SK-N-SH treated with all-trans-retinoic acid at 6 μM for 48 hours (cell line): ENCODE data around the gene CXCL17.
A peak's percentile ranks its signal among the peaks of the same experiment; 100 is the strongest.

ENCODE experiments used
- ATAC-seq: fragments of 200-7000 bp; cut with Tn5 transposase; 3 replicates; pipeline ENCODE4 v1.9.1; 2020; ENCODE audit warnings: mild to moderate bottlenecking, moderate library complexity
- CSDC2 ChIP-seq: fragments of 250-450 bp; sonication (Bioruptor Pico); IDR thresholded peaks from 2 replicates; pipeline ENCODE4 v1.5.0; 2020; ENCODE audit warnings: mild to moderate bottlenecking, moderate library complexity
- ESRRG ChIP-seq: fragments of 250-450 bp; sonication (Bioruptor Pico); IDR thresholded peaks from 2 replicates; pipeline ENCODE4 v1.6.1; 2021; ENCODE audit warnings: mild to moderate bottlenecking
- GLIS3 ChIP-seq: fragments of 250-450 bp; sonication (Bioruptor Pico); IDR thresholded peaks from 2 replicates; pipeline ENCODE4 v1.5.0; 2020; ENCODE audit warnings: mild to moderate bottlenecking, moderate library complexity
- ISL1 ChIP-seq: fragments of 250-450 bp; sonication (Bioruptor Pico); IDR thresholded peaks from 2 replicates; pipeline ENCODE4 v2.1.2; 2022; ENCODE audit warnings: mild to moderate bottlenecking, moderate library complexity
- OSR1 ChIP-seq: fragments of 250-450 bp; sonication (Bioruptor Pico); IDR thresholded peaks from 2 replicates; pipeline ENCODE4 v1.8.0; 2022; ENCODE audit warnings: moderate library complexity, mild to moderate bottlenecking, inconsistent platforms
- RARB ChIP-seq: fragments of 250-450 bp; sonication (Bioruptor Pico); IDR thresholded peaks from 2 replicates; pipeline ENCODE4 v1.8.0; 2021; ENCODE audit warnings: mild to moderate bottlenecking, moderate library complexity
- SNAI2 ChIP-seq: fragments of 250-450 bp; sonication (Bioruptor Pico); IDR thresholded peaks from 2 replicates; pipeline ENCODE4 v1.5.0; 2020; ENCODE audit warnings: mild to moderate bottlenecking, moderate library complexity
- ZC3H10 ChIP-seq: fragments of 250-450 bp; sonication (Bioruptor Pico); IDR thresholded peaks from 2 replicates; pipeline ENCODE4 v1.5.1; 2021; ENCODE audit warnings: mild to moderate bottlenecking, moderate library complexity
- ZFP3 ChIP-seq: fragments of 250-450 bp; sonication (Bioruptor Pico); IDR thresholded peaks from 2 replicates; pipeline ENCODE4 v1.5.0; 2020; ENCODE audit warnings: mild to moderate bottlenecking, moderate library complexity
- ZFP30 ChIP-seq: fragments of 450-650 bp; formaldehyde crosslinking; IDR thresholded peaks from 2 replicates; pipeline ENCODE4 v1.5.0; 2022; ENCODE audit warnings: mild to moderate bottlenecking, moderate library complexity
- ZNF565 ChIP-seq: fragments of 450-650 bp; formaldehyde crosslinking; conservative IDR thresholded peaks from 2 replicates; pipeline ENCODE4 v1.5.0; 2020; ENCODE audit warnings: low read depth, mild to moderate bottlenecking, moderate library complexity
- ZNF70 ChIP-seq: fragments of 450-650 bp; formaldehyde crosslinking; IDR thresholded peaks from 2 replicates; pipeline ENCODE4 v1.5.0; 2020; ENCODE audit warnings: mild to moderate bottlenecking, moderate library complexity
- ZNF8 ChIP-seq: fragments of 450-650 bp; formaldehyde crosslinking; IDR thresholded peaks from 2 replicates; pipeline ENCODE4 v1.5.0; 2020; ENCODE audit warnings: mild to moderate bottlenecking, moderate library complexity
- TF ChIP-seq, protein P1 (sequence below): fragments of 250-450 bp; sonication (Bioruptor Pico); IDR thresholded peaks from 2 replicates; pipeline ENCODE4 v1.5.1; 2020; ENCODE audit warnings: low read depth, mild to moderate bottlenecking, moderate library complexity
- TF ChIP-seq, protein P2 (sequence below): fragments of 250-450 bp; sonication (Bioruptor Pico); IDR thresholded peaks from 2 replicates; pipeline ENCODE4 v1.5.0; 2020; ENCODE audit warnings: mild to moderate bottlenecking, moderate library complexity
- TF ChIP-seq, protein P3 (sequence below): fragments of 250-450 bp; sonication (Bioruptor Pico); IDR thresholded peaks from 2 replicates; pipeline ENCODE4 v1.8.0; 2021; ENCODE audit warnings: low read depth, mild to moderate bottlenecking, moderate library complexity, borderline replicate concordance
- TF ChIP-seq, protein P4 (sequence below): fragments of 250-450 bp; sonication (Bioruptor Pico); IDR thresholded peaks from 2 replicates; pipeline ENCODE4 v1.5.1; 2021; ENCODE audit warnings: mild to moderate bottlenecking, moderate library complexity

CXCL17 gene

DNA sequence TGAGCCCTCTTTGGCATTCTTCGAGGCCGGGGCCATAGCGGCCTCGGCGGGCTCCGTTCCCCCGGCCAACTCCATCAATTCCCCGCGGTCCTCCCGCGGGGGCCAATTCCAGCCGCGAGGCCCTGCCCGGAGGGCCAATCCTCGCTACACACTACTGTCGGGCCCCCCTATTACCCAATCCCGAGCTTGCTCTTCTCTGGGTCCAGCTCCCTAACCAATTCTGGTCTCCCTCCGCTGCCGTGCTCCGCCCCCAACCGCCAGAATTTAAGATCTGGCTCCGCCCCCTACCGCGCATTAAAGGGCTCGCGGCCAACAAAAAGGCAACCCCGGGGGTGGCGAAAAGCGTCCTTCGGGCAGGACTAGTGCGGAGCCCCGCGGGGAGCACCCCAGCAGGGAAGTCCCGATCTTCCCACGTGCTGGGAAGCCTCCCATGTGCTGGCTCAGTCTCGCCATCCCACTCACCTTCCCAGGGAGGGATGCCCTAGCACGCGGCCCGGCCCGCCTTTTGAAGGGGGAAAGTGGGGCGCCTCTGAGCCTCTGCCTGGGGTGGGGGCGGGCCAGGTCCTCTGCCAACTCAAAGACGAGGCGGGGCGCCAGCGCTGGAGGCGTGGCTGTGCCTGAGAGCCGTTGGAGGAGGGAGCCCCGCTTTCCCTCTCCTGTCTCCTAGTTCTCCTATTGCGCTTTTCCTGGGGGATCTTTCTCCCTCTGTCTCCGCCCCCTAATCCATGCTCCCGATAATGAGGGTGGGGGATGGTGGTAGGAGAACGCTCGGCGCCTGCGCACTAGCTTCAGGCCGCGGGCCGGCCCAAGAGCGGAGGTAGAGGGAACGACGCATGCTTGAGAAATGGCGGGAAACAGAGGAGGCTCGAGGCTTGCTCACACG lies 19.0 kb downstream of the CXCL17 start:
- TF ChIP-seq, protein P1, sequence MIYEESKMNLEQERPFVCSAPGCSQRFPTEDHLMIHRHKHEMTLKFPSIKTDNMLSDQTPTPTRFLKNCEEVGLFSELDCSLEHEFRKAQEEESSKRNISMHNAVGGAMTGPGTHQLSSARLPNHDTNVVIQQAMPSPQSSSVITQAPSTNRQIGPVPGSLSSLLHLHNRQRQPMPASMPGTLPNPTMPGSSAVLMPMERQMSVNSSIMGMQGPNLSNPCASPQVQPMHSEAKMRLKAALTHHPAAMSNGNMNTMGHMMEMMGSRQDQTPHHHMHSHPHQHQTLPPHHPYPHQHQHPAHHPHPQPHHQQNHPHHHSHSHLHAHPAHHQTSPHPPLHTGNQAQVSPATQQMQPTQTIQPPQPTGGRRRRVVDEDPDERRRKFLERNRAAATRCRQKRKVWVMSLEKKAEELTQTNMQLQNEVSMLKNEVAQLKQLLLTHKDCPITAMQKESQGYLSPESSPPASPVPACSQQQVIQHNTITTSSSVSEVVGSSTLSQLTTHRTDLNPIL (CRISPR knock-in tag), result no peak
- TF ChIP-seq RARB (CRISPR knock-in tag), result no peak
- TF ChIP-seq ZFP3 (CRISPR knock-in tag), result no peak
- no peak for TF ChIP-seq OSR1
- TF ChIP-seq, protein P2, sequence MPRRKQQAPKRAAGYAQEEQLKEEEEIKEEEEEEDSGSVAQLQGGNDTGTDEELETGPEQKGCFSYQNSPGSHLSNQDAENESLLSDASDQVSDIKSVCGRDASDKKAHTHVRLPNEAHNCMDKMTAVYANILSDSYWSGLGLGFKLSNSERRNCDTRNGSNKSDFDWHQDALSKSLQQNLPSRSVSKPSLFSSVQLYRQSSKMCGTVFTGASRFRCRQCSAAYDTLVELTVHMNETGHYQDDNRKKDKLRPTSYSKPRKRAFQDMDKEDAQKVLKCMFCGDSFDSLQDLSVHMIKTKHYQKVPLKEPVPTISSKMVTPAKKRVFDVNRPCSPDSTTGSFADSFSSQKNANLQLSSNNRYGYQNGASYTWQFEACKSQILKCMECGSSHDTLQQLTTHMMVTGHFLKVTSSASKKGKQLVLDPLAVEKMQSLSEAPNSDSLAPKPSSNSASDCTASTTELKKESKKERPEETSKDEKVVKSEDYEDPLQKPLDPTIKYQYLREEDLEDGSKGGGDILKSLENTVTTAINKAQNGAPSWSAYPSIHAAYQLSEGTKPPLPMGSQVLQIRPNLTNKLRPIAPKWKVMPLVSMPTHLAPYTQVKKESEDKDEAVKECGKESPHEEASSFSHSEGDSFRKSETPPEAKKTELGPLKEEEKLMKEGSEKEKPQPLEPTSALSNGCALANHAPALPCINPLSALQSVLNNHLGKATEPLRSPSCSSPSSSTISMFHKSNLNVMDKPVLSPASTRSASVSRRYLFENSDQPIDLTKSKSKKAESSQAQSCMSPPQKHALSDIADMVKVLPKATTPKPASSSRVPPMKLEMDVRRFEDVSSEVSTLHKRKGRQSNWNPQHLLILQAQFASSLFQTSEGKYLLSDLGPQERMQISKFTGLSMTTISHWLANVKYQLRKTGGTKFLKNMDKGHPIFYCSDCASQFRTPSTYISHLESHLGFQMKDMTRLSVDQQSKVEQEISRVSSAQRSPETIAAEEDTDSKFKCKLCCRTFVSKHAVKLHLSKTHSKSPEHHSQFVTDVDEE (CRISPR knock-in tag), result no peak
- TF ChIP-seq ZFP30 (CRISPR knock-in tag), result no peak
- peak; percentile 99 for ATAC-seq

DNA sequence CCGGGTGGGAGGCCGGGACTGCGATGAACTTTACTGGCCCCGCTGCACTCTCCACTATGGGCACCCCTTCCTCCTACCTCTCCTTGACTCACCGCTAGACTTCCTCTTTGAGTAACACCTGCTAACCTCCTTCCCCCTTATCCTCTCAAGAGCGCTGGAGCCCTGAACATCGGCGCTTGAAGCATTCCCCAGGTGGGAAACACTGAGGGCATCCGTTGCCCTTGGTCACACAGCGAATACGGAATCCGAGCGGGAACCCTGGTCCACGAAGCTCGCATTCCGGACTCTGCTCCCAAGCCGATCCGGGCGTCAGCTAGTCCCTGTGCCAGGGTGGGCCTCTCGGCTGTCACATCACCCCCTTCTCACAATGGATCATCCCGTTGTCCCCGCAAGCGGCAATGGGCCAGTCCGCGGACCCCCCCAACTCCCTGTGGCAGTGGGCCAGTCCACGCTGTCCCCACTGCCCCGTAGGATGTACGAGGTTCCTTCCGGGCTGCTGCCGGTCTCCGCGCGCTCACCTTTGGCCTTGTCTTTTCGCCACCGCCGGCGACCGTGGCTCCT lies 19.8 kb downstream of the CXCL17 start:
- TF ChIP-seq CSDC2 (CRISPR knock-in tag) (0 out of 2 replicates have a peak, but pooled peaks have one; percentile 66), ZC3H10 (CRISPR knock-in tag) (no peak)
- peak; percentile 55 for ATAC-seq

DNA sequence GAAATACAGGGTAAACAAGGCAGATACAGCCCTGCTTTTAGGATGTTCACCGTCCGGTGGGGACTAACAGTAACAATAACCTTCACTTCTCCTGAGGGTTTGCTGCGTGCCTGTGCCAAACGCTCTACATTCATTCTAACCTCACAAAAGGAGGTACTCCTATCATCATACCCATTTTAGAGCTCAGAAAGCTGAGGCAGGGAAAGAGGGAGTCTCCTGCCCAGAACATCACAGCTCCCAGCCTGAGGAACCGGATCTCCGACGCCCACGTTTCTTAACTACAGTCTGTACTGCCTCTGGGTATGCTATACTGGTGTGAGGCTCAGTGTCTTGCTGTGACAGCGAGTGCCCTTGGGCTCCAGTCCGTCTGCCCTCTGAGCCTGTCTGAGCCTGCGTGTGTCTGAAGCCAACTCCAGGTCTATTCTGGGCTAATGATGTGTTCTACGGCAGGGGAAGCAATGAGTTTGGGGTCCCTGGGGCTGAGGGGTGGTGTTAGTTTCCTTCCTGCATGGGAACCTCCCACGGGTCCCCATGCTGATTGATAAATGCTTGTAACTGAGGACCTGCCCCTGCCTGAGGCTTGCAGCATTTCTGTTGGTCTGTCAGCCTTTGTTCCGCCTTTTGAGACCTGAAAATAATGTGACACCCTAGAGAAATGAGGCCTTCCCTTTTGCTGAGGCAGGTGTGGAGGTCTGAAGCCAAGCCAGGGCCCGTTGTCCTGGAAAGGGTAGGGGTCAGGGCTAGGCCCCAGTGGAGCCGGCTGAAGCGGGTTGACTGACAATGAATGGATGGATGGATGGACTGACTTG lies 20.4 kb downstream of the CXCL17 start:
- ATAC-seq, result no peak
- TF ChIP-seq, protein P3, sequence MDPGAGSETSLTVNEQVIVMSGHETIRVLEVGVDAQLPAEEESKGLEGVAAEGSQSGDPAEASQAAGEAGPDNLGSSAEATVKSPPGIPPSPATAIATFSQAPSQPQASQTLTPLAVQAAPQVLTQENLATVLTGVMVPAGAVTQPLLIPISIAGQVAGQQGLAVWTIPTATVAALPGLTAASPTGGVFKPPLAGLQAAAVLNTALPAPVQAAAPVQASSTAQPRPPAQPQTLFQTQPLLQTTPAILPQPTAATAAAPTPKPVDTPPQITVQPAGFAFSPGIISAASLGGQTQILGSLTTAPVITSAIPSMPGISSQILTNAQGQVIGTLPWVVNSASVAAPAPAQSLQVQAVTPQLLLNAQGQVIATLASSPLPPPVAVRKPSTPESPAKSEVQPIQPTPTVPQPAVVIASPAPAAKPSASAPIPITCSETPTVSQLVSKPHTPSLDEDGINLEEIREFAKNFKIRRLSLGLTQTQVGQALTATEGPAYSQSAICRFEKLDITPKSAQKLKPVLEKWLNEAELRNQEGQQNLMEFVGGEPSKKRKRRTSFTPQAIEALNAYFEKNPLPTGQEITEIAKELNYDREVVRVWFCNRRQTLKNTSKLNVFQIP (CRISPR knock-in tag), result no peak
- no peak for TF ChIP-seq GLIS3 (CRISPR knock-in tag)

DNA sequence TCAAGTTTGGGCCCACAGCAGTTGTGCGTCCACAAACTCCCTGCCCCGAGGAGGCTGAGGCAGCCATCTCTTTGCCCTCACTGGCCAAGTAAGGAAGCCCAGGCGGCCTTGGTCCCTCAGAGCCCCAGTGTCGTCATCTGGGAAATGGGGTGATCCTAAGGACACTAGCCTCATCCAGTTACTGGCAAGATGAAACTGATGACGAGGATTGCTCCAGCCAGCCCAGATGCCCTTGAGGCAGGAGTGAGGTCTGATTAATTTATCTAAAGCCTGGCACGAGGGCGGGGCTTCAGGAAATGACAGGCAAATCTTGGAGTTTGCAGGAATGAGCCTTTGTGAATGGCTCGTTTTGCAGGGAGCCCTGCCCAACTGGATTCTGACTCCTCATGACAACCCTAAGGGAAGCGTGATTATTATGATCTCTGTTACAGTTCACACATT lies 21.1 kb downstream of the CXCL17 start:
- TF ChIP-seq SNAI2 (no peak), ISL1 (no peak), OSR1 (no peak), ESRRG (no peak), ZNF8 (CRISPR knock-in tag) (no peak), CSDC2 (CRISPR knock-in tag) (no peak), GLIS3 (CRISPR knock-in tag) (no peak), ZNF565 (CRISPR knock-in tag) (no peak), ZNF70 (CRISPR knock-in tag) (no peak), ZFP3 (CRISPR knock-in tag) (no peak)
- TF ChIP-seq, protein P1 (CRISPR knock-in tag), result no peak
- TF ChIP-seq, protein P2 (CRISPR knock-in tag), result no peak
- TF ChIP-seq, protein P4, sequence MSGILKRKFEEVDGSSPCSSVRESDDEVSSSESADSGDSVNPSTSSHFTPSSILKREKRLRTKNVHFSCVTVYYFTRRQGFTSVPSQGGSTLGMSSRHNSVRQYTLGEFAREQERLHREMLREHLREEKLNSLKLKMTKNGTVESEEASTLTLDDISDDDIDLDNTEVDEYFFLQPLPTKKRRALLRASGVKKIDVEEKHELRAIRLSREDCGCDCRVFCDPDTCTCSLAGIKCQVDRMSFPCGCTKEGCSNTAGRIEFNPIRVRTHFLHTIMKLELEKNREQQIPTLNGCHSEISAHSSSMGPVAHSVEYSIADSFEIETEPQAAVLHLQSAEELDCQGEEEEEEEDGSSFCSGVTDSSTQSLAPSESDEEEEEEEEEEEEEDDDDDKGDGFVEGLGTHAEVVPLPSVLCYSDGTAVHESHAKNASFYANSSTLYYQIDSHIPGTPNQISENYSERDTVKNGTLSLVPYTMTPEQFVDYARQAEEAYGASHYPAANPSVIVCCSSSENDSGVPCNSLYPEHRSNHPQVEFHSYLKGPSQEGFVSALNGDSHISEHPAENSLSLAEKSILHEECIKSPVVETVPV (CRISPR knock-in tag), result no peak
- no peak for ATAC-seq
